Peyer's patch (tissue), 4 donors: ENCODE data around the gene WWOX.

Experiments
- CTCF ChIP-seq, 6 experiments: fragments of 450-650 bp in 4 of 6; fragments of 200-600 bp in 2 of 6; sonication (generic) in 1 of 6; IDR thresholded peaks; one replicate each; pipeline ENCODE4 v1.5.1; 2017 to 2019; ENCODE audit warnings: antibody characterized with exemption in 6 of 6, mild to moderate bottlenecking in 3 of 6, moderate library complexity in 1 of 6
- POLR2A ChIP-seq, 2 donors: fragments of 450-650 bp; IDR thresholded peaks; one replicate each; pipeline ENCODE4 v1.5.1; 2017; ENCODE audit warnings: antibody characterized with exemption in 2 of 2, mild to moderate bottlenecking in 2 of 2, moderate library complexity in 2 of 2

DNA sequence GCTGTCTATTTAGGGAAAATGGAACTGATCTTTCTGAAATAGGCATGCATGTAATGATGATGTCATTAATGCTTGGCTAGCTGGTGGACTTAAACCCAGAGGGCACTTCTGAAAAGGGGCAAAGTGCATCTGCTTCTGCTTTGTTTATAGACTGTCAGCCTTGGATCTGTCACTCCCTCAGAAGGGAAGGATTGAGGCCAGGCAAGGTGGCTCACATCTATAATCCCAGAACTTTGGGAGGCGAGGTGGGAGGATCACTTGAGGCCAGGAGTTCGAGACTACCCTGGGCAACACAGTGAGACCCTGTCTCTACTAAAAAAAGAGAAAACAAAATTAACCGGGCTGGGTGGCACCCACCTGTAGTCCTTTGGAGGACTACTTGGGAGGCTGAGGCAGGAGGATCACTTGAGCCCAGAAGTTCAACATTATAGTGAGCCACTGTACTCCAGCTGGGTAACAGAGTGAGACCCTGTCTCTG, 185.5 kb downstream of the WWOX start:
- no peak for TF ChIP-seq POLR2A (IDR thresholded peaks at IDR 0.05)
- no peak for TF ChIP-seq CTCF (IDR thresholded peaks at IDR 0.05)
